GM12872 (cell line): ENCODE measurements around the gene KCNK16.

ENCODE experiments used
- TF ChIP-seq, protein P1 (sequence below): IDR thresholded peaks from 3 replicates; pipeline ENCODE4 v1.5.1; 2011; ENCODE audit warnings: low read depth, mild to moderate bottlenecking, low read length, moderate library complexity; ENCODE audit not compliant: insufficient read depth

KCNK16 gene

GRCh38 chr6:39339868-39340550, 17.5 kb upstream of the KCNK16 start:
- TF ChIP-seq, protein P1, sequence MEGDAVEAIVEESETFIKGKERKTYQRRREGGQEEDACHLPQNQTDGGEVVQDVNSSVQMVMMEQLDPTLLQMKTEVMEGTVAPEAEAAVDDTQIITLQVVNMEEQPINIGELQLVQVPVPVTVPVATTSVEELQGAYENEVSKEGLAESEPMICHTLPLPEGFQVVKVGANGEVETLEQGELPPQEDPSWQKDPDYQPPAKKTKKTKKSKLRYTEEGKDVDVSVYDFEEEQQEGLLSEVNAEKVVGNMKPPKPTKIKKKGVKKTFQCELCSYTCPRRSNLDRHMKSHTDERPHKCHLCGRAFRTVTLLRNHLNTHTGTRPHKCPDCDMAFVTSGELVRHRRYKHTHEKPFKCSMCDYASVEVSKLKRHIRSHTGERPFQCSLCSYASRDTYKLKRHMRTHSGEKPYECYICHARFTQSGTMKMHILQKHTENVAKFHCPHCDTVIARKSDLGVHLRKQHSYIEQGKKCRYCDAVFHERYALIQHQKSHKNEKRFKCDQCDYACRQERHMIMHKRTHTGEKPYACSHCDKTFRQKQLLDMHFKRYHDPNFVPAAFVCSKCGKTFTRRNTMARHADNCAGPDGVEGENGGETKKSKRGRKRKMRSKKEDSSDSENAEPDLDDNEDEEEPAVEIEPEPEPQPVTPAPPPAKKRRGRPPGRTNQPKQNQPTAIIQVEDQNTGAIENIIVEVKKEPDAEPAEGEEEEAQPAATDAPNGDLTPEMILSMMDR = no peak

GRCh38 chr6:39339096-39339867, 16.8 kb upstream of the KCNK16 start:
- TF ChIP-seq, protein P1 = no peak

DNA sequence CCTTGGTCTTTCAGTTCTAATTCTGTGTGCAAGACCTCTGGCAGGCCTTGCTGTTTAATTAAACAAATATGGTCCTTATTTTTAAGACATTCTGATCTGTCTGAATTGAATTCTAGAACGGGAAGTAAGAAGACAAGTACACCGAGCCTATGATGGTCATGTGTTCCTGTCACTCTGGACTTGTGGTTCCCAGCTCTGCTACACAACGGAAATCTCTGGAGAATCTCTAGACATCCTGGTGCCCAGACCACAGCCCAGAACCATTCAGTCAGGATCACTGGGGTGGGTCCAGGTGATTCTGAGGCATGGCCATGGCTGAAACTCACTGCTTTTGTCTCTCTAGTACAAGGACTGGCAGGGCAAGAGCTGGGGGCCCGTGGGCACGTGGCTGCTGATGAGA, 15.9 kb upstream of the KCNK16 start:
- TF ChIP-seq, protein P1 = no peak

DNA sequence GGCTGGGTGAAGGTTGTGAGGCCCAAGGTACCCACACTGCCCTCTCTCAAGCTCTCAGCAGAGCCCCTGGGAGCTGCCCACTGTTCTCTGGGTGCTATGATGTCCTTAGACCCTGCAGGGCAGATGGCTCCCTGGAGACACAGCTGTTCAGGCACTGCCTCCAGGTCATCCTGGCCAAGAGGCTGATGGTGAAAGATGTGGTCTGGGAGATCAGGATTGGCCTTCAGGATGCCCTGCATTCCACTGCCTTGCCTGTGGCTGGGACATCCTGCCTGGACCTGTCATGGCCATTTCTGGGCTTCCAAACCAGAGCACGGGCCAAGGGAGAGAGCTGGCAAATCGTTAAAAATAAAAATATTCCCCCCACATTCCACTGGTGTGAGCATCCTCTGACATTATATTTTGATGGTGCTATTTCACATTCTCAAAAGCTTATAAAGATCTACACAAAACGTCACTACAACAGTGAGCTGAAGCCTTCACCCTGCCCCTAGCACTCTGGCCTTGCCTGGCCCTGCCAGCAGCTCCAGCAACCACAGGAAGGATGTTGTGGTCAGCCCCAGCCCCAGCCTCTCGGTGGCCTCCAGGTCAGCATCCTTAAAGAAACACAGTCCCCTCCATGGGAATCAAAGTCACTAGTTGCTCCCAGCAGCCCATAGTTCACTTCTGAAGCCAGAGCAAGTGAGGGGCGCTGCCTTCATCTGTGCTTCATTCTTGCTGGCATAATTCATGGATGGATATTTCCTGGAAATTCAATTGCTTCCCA, 13.5 kb upstream of the KCNK16 start:
- TF ChIP-seq, protein P1 = no peak

- TF ChIP-seq, protein P1 = no peak
Observed at GRCh38 chr6:39333644-39334438, 11.3 kb upstream of the KCNK16 start.

DNA sequence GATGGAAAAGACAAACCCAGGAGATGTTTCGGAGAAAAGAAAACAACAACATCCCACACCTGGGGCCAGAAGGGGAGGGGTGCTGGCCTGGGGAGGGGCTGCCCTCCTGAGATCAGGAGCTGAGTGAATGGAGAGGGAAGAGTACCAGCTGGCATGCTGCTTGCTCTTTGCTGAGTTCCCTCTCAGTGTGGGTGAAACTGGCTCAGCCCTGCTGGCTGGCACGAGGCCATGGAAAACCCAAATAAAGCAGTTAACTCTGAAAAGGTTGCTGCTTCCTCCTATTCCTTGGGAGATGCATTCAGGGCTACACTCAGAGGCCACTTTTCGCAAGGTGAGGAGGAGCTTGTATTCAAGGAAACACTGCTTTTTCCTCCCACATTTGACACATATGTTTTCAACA, 8.0 kb upstream of the KCNK16 start:
- TF ChIP-seq, protein P1 = no peak
